ENCODE results near the gene CFAP54.

GRCh38 chr12:96719660-96720362, 230.4 kb downstream of the CFAP54 start:
- TF ChIP-seq ZNF76 (tag by site-specific recombination; IDR thresholded peaks at IDR 0.05; ENCODE audit: borderline replicate concordance, low read depth): no peak
- TF ChIP-seq, protein P1, sequence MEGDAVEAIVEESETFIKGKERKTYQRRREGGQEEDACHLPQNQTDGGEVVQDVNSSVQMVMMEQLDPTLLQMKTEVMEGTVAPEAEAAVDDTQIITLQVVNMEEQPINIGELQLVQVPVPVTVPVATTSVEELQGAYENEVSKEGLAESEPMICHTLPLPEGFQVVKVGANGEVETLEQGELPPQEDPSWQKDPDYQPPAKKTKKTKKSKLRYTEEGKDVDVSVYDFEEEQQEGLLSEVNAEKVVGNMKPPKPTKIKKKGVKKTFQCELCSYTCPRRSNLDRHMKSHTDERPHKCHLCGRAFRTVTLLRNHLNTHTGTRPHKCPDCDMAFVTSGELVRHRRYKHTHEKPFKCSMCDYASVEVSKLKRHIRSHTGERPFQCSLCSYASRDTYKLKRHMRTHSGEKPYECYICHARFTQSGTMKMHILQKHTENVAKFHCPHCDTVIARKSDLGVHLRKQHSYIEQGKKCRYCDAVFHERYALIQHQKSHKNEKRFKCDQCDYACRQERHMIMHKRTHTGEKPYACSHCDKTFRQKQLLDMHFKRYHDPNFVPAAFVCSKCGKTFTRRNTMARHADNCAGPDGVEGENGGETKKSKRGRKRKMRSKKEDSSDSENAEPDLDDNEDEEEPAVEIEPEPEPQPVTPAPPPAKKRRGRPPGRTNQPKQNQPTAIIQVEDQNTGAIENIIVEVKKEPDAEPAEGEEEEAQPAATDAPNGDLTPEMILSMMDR (tag by site-specific recombination; IDR thresholded peaks at IDR 0.05): no peak
- TF ChIP-seq ZNF510 (tag by site-specific recombination; IDR thresholded peaks at IDR 0.05; ENCODE audit: insufficient replicate concordance): no peak
- TF ChIP-seq ZNF140 (tag by site-specific recombination; IDR thresholded peaks at IDR 0.05): no peak
